ENCODE measurements around the gene GNPTAB.
A peak's percentile ranks its signal among the peaks of the same experiment; 100 is the strongest.

Gene GNPTAB

DNA sequence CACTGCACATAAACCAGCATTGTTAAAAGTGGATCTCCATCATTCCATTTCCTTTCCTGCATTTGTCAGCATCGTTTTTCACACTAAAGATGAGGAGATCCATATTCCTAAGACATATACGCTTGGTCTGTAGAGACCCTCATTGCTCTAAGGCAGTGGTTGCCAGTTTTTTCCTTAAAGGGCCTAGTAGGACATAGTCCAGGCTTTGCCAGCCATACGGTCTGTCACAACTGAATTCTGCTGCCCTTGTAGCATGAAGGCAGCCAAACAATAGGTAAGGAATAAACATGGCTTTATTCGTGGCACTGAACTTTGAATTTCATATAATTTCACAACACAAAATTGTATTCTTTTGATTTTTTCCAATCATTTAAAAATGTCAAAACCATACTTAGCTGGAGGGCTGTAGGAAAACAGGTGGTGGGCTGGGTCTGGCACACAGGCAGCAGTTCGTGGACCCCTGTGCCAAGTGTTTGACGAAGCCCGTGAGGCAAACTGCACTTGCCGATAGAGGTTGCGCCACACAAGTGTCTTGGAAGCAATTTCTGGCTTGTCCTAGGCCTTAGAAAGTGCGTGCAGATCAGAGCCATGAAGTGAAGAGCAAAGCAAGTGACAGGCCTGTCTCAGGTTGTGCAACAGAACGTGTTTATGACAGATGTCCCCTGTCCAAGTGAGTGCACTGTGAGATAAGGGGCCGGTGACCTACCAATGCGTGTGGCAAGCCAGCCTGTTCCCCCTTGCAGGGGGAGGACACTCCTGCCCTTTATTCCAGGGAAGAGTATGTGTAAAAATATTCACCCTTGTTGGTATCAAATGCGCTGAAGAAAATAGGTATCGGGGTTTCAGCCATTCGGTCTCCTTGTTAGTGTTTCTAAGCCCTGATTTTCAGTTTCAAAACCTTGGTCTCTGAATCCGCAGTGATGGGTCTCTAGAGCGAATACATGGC is 134.2 kb downstream of the GNPTAB start:
- DNase-seq (ENCODE audit: low spot score): peak; percentile 58

DNA sequence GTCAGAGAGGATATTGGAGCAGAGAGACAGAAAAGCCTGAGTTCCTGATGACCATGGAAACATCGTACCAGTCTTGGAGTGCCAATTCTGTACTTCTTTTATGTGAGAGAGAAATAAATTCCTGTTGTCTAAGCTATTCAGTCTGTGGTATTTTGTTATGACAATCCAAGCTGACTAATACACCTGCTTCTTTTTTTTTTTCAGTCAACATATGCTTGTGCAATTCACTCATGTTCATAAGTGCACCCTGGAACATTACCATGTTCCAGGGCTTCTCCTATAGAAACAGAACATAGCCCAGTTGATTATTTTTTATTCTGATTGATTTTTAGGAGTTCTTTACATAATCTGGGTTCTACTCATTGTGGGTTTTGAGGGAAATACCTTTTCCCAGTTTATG is 135.1 kb downstream of the GNPTAB start:
- no peak for DNase-seq (ENCODE audit: low spot score)
